Stimulated activated CD4-positive, alpha-beta T cell treated with anti-CD3 and anti-CD28 coated beads, TNF-alpha, amount 100 ng/mL, for 48 hours (primary cell): ENCODE measurements around the gene CDHR5.

ENCODE experiments used
- DNase-seq, 3 donors: peaks; one replicate each; pipeline ENCODE4 v3.0.0-alpha.2; 2020; ENCODE audit warnings: low read depth in 3 of 3

CDHR5 gene

GRCh38 chr11:643849-644738, 19.3 kb upstream of the CDHR5 start:
- DNase-seq: no peak

- DNase-seq: no peak
These were observed 18.6 kb upstream of the CDHR5 start for GRCh38 chr11:643366-643765.

GRCh38 chr11:641806-642370, 17.1 kb upstream of the CDHR5 start:
- no peak for DNase-seq

GRCh38 chr11:640021-640706, 15.4 kb upstream of the CDHR5 start:
- no peak for DNase-seq

- DNase-seq: no peak
These were observed 14.7 kb upstream of the CDHR5 start for GRCh38 chr11:639332-639955.

GRCh38 chr11:638631-639331, 14.0 kb upstream of the CDHR5 start:
- DNase-seq: no peak

- DNase-seq: no peak
These were observed 13.1 kb upstream of the CDHR5 start for GRCh38 chr11:637593-638521.

GRCh38 chr11:637333-637592, 12.5 kb upstream of the CDHR5 start:
- no peak for DNase-seq

GRCh38 chr11:636511-637332, 12.0 kb upstream of the CDHR5 start, which contains the start of gene DRD4:
Gene DRD4, plus strand, starts transcription at chr11:637269. Its CDS starts 36 bp downstream, at chr11:637305.
- no peak for DNase-seq

- no peak for DNase-seq
These were observed 11.3 kb upstream of the CDHR5 start for GRCh38 chr11:635945-636510.

- no peak for DNase-seq
These were observed 6.1 kb upstream of the CDHR5 start for GRCh38 chr11:630871-631270.

GRCh38 chr11:629237-629583, 4.5 kb upstream of the CDHR5 start:
- DNase-seq: no peak

- DNase-seq: no peak
These were observed 3.3 kb upstream of the CDHR5 start for GRCh38 chr11:628056-628455.

GRCh38 chr11:627308-627576, 2.5 kb upstream of the CDHR5 start:
- no peak for DNase-seq

GRCh38 chr11:626475-627307, 1.9 kb upstream of the CDHR5 start, which contains the start of gene SCT:
Gene SCT, minus strand, starts transcription at chr11:627181. Its CDS starts 38 bp downstream, at chr11:627143.
- DNase-seq: no peak

GRCh38 chr11:625636-626268, 997 bp upstream of the CDHR5 start:
- DNase-seq: no peak

- no peak for DNase-seq
These were observed 603 bp downstream of the CDHR5 start for GRCh38 chr11:623999-624704.

- no peak for DNase-seq
These were observed 1.3 kb downstream of the CDHR5 start for GRCh38 chr11:623349-623869.
